SK-MEL-5 (cell line): Measurements from ENCODE around the gene NUTM2E. TPM values are rescaled to one million over a fixed set of nuclear protein-coding genes. Genes with fewer than 3 reads are reported as not detected.
"Not testable (repeated sequence)": the region's sequence is repeated elsewhere in the genome, so short reads cannot be mapped to it uniquely, and the experiment has no call there.

Source experiments
- DNase-seq: peaks from one replicate; pipeline ENCODE4 v3.0.0-alpha.2; 2016; ENCODE audit warnings: low read depth, low spot score
- in situ Hi-C: cut with HindIII; loops from 2 replicates; pipeline ENCODE4 v1.10.0; 2016; ENCODE audit warnings: low sequenced_read_pairs, high pct_unique_total_duplicates, low pct_unique_long_range_greater_than_20kb
- polyA plus RNA-seq, 2 experiments: library from polyadenylated mRNA; depleted of rRNA; stranded (reverse); fragments of >200 nt; gene quantifications; 2 replicates each; pipeline ENCODE4 v1.2.3, GENCODE V29; 2015
- total RNA-seq: library from RNA; depleted of rRNA; stranded (reverse); fragments of >200 nt; shearing (Covaris generic); gene quantifications from 2 replicates; pipeline ENCODE4 v1.2.3, GENCODE V29; 2014; rRNA removed

NUTM2E gene
- 0.03 and 0.27 TPM in 2 replicates for total RNA-seq
- polyA plus RNA-seq (2015; cell fraction: cytosol; rRNA removed) = 0.15 and 0.44 TPM in 2 replicates
- 0.09 TPM in 1 of 2 replicates, not detected in the other for polyA plus RNA-seq (2015; cell fraction: nucleus; rRNA removed)

DNA sequence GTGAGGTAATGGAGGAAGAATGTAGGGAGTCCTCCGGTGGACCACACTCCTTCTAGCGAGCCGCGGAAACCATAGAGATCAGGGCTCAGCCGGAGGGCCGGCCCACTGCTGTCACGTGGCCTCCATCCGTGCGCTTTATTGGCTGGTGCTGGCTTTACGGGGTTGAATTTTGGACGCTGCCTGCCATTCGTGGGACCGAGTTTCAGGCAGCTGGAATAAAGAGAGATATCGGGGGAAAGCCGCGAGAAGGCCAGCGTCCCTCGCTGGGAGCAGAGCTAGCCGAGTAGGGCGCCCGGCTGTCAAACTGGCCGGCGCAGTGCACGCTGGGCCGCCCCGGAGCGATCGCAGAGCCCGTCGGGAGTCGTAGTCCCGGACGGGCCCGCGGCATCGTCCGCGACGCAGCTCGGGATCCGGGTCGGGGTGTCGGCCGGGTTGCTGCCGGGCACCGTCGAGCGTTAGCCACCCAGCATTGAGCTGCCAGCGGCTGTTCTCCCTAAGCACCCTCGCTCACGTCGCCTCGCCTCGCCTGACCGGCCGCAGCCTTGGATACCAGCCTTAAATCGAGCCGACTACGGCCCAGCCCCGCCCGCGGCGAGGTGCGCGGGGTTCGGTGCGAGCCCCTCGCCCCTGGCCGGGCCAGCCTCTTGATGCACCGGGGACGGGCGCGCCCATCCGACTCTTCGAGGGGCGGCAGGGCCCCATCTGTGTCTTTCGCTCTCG lies at the start of gene NUTM2E:
Gene NUTM2E, plus strand, starts transcription at position 244 of the 720 bp plus-strand sequence. CDS start 15,002 bp downstream, outside the sequence.
- in situ Hi-C loops = not testable (repeated sequence)
- peak; percentile 68 for DNase-seq

DNA sequence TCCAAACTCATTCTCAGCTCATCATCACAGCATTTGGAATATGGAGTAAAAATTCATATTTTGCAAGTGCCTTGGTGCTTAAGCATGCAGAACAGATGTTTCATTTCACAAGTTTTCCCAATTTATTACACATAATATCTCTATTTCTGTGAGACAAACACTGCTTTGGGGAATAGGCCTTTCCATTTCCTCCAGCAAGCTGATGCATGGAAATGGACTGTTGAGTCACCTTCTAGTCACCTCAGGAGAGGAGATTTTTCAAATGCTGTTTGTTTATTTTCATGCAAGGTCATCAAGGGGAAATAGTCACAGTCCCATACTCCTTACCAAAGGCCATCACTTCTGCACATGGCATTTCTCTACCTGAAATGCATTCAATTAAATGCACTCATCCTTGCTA lies 48.5 kb upstream of the NUTM2E start:
- in situ Hi-C loops, DNase-seq: not testable (repeated sequence)

- DNase-seq = peak; percentile 79
- in situ Hi-C loops = not testable (repeated sequence)
These were observed 47.1 kb upstream of the NUTM2E start for GRCh38 chr10:79779310-79779938.

DNA sequence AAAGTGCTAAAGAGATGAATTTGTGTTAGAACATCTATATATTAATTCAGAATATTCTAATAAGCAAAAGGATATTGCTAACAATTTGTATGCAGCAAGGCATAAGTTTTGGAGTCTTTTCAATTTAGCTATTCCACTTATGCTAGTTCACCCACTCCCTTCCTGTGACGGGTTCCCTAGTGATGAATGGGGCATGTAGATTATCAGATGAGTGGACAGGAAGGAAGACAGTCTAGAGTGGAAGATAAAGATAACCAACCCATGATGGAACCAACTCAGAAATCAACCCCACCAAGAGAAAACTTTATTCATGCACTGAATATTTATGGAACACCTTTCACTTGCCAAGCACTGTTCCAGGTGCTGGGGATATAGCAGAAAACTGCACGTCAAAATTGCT lies 46.5 kb upstream of the NUTM2E start:
- in situ Hi-C loops, DNase-seq: not testable (repeated sequence)

- DNase-seq, in situ Hi-C loops: not testable (repeated sequence)
These were observed 45.0 kb upstream of the NUTM2E start for GRCh38 chr10:79781584-79781983.

DNA sequence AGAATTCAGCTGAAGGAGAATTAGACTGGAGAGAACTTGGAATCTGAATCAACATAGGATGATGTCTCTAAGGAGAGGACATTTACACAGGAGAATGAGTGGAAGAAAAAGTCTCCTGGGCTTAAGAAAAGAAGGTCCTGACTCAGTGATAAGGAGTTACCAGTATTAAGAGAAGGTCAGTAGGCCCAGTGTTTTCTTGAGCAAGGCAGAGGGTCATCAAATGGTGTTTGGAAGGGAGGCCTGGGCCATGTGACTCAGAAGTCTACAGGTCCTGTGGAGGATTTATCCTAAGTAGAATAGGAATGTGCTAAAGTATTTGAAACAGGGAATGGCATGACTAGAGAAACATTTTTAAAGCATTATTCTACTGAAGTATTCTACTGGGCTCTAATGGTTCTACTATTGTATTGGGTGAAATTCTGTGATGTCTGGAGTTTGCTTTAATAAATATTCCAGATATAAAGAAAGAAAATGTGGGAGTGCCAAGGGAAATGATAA lies 39.0 kb upstream of the NUTM2E start:
- DNase-seq, in situ Hi-C loops: not testable (repeated sequence)

DNA sequence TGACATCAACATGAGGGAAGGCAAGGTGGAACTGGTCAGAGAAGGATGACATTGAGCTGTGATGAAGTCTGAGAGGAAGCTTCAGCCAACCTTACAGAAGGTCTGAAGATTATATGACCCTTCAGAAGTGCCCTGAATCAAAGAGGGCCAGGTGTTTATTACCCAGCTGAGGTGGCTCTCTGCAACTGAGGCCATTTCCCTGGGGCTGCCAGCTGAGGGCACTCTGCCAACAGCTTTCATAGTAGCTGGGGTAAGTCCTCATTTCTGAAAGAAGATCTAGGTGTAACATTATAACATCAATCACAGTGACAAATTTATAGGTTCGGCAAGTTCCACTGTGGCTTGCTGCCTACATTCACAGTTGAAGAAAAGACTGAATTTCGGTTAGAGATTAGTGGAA lies 37.2 kb upstream of the NUTM2E start:
- DNase-seq, in situ Hi-C loops: not testable (repeated sequence)

DNA sequence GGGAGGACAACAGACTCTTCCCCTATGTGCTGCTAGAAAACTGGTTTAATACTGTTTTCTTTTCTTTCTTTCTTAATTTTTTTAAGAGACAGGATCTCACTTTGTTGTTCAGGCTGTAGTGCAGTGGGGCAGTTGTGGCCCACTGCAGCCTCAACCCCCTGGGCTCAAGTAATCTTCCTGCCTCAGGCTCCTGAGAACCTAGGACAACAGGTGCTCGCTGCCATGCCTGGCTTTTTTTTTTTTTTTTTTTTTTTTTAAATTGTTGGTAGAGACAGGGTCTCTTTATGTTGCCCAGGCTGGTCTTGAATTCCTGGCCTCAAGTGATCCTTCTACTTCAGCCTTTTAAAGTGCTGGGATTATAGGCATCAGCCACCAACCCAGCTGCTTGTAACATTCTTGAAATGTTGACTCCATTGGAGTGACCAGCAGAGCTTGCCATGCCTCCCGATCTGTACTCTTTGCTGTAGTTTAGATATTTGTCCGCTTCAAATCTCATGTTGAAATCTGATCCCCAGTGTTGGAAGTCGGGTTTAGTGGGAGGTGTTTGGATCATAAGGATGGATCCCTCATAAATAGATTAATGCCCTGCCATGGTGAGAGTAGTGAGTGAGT lies 34.5 kb upstream of the NUTM2E start:
- DNase-seq, in situ Hi-C loops: not testable (repeated sequence)

- in situ Hi-C loops, DNase-seq: not testable (repeated sequence)
These were observed 27.2 kb upstream of the NUTM2E start for GRCh38 chr10:79799337-79799736.

GRCh38 chr10:79805857-79806256 lies 20.7 kb upstream of the NUTM2E start:
- in situ Hi-C loops, DNase-seq: not testable (repeated sequence)

- in situ Hi-C loops, DNase-seq: not testable (repeated sequence)
These were observed 14.6 kb upstream of the NUTM2E start for GRCh38 chr10:79811895-79812294.

GRCh38 chr10:79816290-79816689 lies 10.2 kb upstream of the NUTM2E start:
- DNase-seq, in situ Hi-C loops: not testable (repeated sequence)

DNA sequence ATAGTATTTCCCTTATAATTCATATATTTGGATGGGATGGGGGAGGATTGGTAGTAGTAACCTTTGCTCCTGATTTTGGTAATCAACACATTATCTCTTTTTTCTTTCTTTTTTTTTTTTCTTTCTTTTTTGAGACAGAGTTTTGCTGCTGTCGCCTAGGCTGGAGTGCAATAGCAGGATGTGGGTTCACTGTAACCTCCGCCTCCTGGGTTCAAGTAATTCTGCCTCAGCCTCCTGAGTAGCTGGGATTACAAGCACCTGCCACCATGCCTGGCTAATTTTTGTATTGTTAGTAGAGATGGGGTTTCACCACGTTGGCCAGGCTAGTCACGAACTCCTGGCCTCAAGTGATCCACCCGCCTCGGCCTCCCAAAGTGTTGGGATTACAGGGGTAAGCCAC lies 3.2 kb upstream of the NUTM2E start:
- DNase-seq, in situ Hi-C loops: not testable (repeated sequence)

DNA sequence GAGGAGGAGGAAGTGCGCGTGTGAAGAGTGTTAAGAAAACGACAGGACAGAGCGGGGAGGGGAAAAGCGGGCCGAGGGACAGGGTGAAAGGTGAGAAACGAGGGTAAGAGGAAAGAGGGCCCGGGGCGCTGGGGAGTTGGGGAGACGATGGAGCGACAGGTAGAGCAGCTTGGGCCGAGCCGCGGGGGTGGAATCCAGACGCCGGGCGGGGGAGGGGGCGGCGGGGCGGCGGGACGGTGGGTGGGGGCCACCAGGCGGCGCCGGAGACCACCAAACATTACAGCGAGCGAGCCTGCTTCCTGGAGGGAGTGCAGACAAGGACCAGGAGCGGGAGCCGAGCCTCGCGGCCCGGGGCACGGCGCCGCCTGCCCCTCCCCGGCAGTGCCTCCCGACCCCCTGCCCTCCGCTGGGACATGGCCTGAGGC lies 940 bp upstream of the NUTM2E start:
- in situ Hi-C loops, DNase-seq: not testable (repeated sequence)

- in situ Hi-C loops, DNase-seq: not testable (repeated sequence)
These were observed 426 bp upstream of the NUTM2E start for GRCh38 chr10:79826131-79826495.

- DNase-seq, in situ Hi-C loops: not testable (repeated sequence)
These were observed 7.3 kb downstream of the NUTM2E start for GRCh38 chr10:79833833-79834232.

- in situ Hi-C loops, DNase-seq: not testable (repeated sequence)
These were observed 9.4 kb downstream of the NUTM2E start for GRCh38 chr10:79835891-79836290.

DNA sequence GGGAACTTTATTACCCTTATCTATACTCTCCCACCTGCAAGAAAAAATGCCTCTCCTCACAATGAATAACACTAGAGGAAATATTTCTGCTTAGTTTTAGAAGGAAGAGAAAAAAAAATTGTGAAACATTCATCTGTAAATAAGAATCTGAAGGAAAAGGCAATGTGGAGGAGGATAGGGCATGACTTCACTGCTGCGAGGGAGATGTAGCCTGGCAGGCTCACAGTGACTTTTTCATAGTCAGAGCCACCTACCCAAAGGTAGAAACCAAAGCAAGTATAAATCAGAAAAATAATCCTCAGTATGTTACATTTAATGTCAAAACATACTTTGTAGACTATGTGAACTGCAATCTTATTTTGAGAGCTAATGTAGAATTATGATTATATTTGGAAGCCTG lies 10.4 kb downstream of the NUTM2E start:
- in situ Hi-C loops, DNase-seq: not testable (repeated sequence)
